SH-SY5Y (cell line): Measurements from ENCODE around the gene RPP25.

Source experiments
- GATA2 ChIP-seq: IDR thresholded peaks from 2 replicates; pipeline ENCODE4 v1.6.1; 2011; ENCODE audit warnings: mild to moderate bottlenecking, low read depth, low read length
- GATA3 ChIP-seq: IDR thresholded peaks from 2 replicates; pipeline ENCODE4 v1.6.1; 2011; ENCODE audit warnings: low read depth, mild to moderate bottlenecking, low read length, moderate library complexity

RPP25 gene

GRCh38 chr15:74907163-74907870 lies 49.3 kb downstream of the RPP25 start:
- TF ChIP-seq GATA3 (no peak), GATA2 (no peak)

- TF ChIP-seq GATA2 (no peak), GATA3 (no peak)
These were observed 50.0 kb downstream of the RPP25 start, which contains the start of gene FAM219B for GRCh38 chr15:74906450-74907162. FAM219B (minus strand) TSS chr15:74906851; CDS start chr15:74906800, 51 bp downstream.

DNA sequence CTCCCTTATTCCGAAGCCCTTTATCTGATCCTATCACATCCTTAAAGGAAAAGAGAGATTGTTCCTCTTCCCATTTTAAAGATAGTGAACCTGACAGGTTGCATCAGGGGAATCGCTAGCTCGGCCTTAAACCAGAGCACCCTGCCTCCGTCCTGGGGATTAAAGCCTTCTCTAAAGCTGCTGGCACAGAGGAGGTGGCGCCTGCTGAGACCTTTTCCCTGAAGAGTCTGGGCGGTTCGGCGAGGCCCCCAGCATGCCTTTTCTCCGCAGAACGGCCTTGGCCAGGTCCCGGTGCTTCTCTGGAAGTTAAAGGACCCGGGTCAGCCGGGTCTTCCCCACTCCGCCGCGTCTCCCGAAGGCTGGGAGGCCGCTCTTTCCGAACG lies 50.5 kb downstream of the RPP25 start:
- TF ChIP-seq GATA2 (no peak), GATA3 (no peak)
